HFFc6 (cell line): Measurements from ENCODE around the gene USP37. TPM values are rescaled to one million over a fixed set of nuclear protein-coding genes. Genes with fewer than 3 reads are reported as not detected.

ENCODE experiments used
- DNase-seq: peaks from one replicate; pipeline ENCODE4 v3.0.0-alpha.2; 2018
- H3K27ac Mint-ChIP-seq: 2 replicates; pipeline ENCODE4 v1.8.0; 2020; ENCODE audit warnings: mild to moderate bottlenecking, mixed read lengths
- H3K27me3 Mint-ChIP-seq: 2 replicates; pipeline ENCODE4 v1.8.0; 2021; ENCODE audit warnings: mild to moderate bottlenecking, moderate library complexity, mixed read lengths; ENCODE audit not compliant: insufficient read depth
- H3K36me3 Mint-ChIP-seq: 2 replicates; pipeline ENCODE4 v1.8.0; 2021; ENCODE audit warnings: low read depth, mixed read lengths
- H3K4me1 Mint-ChIP-seq: 2 replicates; pipeline ENCODE4 v1.8.0; 2020; ENCODE audit warnings: low read depth, mixed read lengths
- H3K4me3 Mint-ChIP-seq: 2 replicates; pipeline ENCODE4 v1.8.0; 2020; ENCODE audit warnings: mild to moderate bottlenecking, moderate library complexity, mixed read lengths
- H3K9me3 Mint-ChIP-seq: 2 replicates; pipeline ENCODE4 v1.8.0; 2020; ENCODE audit warnings: mild to moderate bottlenecking, mixed read lengths
- total RNA-seq, 6 experiments: library from RNA; stranded (reverse); fragmentation: NEBNext Ultra II Directional; extraction: Animal tissue kit (Norgen Biotek cat#: 25700); gene quantifications; 2 replicates in 1 of 6; 3 replicates in 5 of 6; pipeline ENCODE4 v1.2.3, GENCODE V29; 2021
- TF ChIP-seq, protein P1 (sequence below): fragments of 200-600 bp; sonication (generic); IDR thresholded peaks from 2 replicates; pipeline ENCODE4 v1.5.0; 2021; ENCODE audit warnings: antibody characterized with exemption, mild to moderate bottlenecking

USP37 gene
- total RNA-seq, 6 experiments from 2014 or later, result 6.1 to 7.4 (median 6.8) TPM

GRCh38 chr2:218508299-218508698 is 59.9 kb downstream of the USP37 start:
- TF ChIP-seq, protein P1, sequence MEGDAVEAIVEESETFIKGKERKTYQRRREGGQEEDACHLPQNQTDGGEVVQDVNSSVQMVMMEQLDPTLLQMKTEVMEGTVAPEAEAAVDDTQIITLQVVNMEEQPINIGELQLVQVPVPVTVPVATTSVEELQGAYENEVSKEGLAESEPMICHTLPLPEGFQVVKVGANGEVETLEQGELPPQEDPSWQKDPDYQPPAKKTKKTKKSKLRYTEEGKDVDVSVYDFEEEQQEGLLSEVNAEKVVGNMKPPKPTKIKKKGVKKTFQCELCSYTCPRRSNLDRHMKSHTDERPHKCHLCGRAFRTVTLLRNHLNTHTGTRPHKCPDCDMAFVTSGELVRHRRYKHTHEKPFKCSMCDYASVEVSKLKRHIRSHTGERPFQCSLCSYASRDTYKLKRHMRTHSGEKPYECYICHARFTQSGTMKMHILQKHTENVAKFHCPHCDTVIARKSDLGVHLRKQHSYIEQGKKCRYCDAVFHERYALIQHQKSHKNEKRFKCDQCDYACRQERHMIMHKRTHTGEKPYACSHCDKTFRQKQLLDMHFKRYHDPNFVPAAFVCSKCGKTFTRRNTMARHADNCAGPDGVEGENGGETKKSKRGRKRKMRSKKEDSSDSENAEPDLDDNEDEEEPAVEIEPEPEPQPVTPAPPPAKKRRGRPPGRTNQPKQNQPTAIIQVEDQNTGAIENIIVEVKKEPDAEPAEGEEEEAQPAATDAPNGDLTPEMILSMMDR, result no peak
- H3K27ac Mint-ChIP-seq, result no peak overlapping the region
- H3K4me3 Mint-ChIP-seq, result no peak overlapping the region
- no peaks in the 10 kb centered on the region for H3K4me1 Mint-ChIP-seq
- peaks cover 22% of the 10 kb centered on the region for H3K36me3 Mint-ChIP-seq
- H3K9me3 Mint-ChIP-seq, result no peaks in the 10 kb centered on the region
- no peaks in the 10 kb centered on the region for H3K27me3 Mint-ChIP-seq
- no peak for DNase-seq

GRCh38 chr2:218505754-218506371 is 62.3 kb downstream of the USP37 start:
- no peaks in the 10 kb centered on the region for H3K27me3 Mint-ChIP-seq
- H3K36me3 Mint-ChIP-seq, result peaks cover 22% of the 10 kb centered on the region
- peaks cover 12% of the 10 kb centered on the region for H3K4me1 Mint-ChIP-seq
- H3K9me3 Mint-ChIP-seq, result no peaks in the 10 kb centered on the region
- H3K4me3 Mint-ChIP-seq, result no peak overlapping the region
- DNase-seq, result no peak
- TF ChIP-seq, protein P1, result no peak
- H3K27ac Mint-ChIP-seq, result no peak overlapping the region

GRCh38 chr2:218501665-218502064 is 66.5 kb downstream of the USP37 start:
- TF ChIP-seq, protein P1, result no peak
- Mint-ChIP-seq H3K9me3 (no peaks in the 10 kb centered on the region), H3K36me3 (peaks cover 14% of the 10 kb centered on the region), H3K27me3 (no peaks in the 10 kb centered on the region), H3K27ac (peak overlapping the region; percentile 8; the same call in 1 of the 2 replicates), H3K4me3 (no peak overlapping the region), H3K4me1 (peaks cover 12% of the 10 kb centered on the region)
- DNase-seq, result peak; percentile 31

- no peak for DNase-seq
Observed at GRCh38 chr2:218500501-218501060, 67.6 kb downstream of the USP37 start.

GRCh38 chr2:218485986-218486667 is 82.0 kb downstream of the USP37 start:
- no peaks in the 10 kb centered on the region for H3K4me1 Mint-ChIP-seq
- no peak overlapping the region for H3K4me3 Mint-ChIP-seq
- H3K27ac Mint-ChIP-seq, result no peak overlapping the region
- H3K36me3 Mint-ChIP-seq, result peaks cover 17% of the 10 kb centered on the region
- DNase-seq, result no peak
- H3K9me3 Mint-ChIP-seq, result no peaks in the 10 kb centered on the region
- H3K27me3 Mint-ChIP-seq, result no peaks in the 10 kb centered on the region; the same call in 1 of the 2 replicates
- TF ChIP-seq, protein P1, result no peak

More at GRCh38 chr2:218500501-218501060, 67.6 kb downstream of the USP37 start:
- no peak overlapping the region for H3K27ac Mint-ChIP-seq
- H3K4me1 Mint-ChIP-seq, result peaks cover 12% of the 10 kb centered on the region
- no peak overlapping the region for H3K4me3 Mint-ChIP-seq
- TF ChIP-seq, protein P1, result no peak
- no peaks in the 10 kb centered on the region for H3K27me3 Mint-ChIP-seq
- H3K36me3 Mint-ChIP-seq, result peaks cover 8% of the 10 kb centered on the region
- H3K9me3 Mint-ChIP-seq, result no peaks in the 10 kb centered on the region
